EH (cell line): ENCODE data around the gene PHACTR3.

Experiments used
- DNase-seq: peaks from one replicate; pipeline ENCODE4 v3.0.0-alpha.2; 2015; ENCODE audit warnings: low read depth

PHACTR3 gene

GRCh38 chr20:59800309-59800708 is 196.0 kb downstream of the PHACTR3 start:
- DNase-seq: no peak

- no peak for DNase-seq
Measured at GRCh38 chr20:59802018-59802417, 197.7 kb downstream of the PHACTR3 start.

GRCh38 chr20:59802471-59803221 is 198.3 kb downstream of the PHACTR3 start:
- no peak for DNase-seq

GRCh38 chr20:59804347-59804746 is 200.0 kb downstream of the PHACTR3 start:
- DNase-seq: no peak

GRCh38 chr20:59804871-59805665 is 200.7 kb downstream of the PHACTR3 start:
- no peak for DNase-seq

GRCh38 chr20:59805786-59806577 is 201.6 kb downstream of the PHACTR3 start:
- DNase-seq: no peak

GRCh38 chr20:59806578-59806975 is 202.2 kb downstream of the PHACTR3 start:
- no peak for DNase-seq

- no peak for DNase-seq
Measured at GRCh38 chr20:59807909-59808728, 203.8 kb downstream of the PHACTR3 start.

- no peak for DNase-seq
Measured at GRCh38 chr20:59808729-59809381, 204.5 kb downstream of the PHACTR3 start.

GRCh38 chr20:59809630-59810448 is 205.5 kb downstream of the PHACTR3 start:
- no peak for DNase-seq

- DNase-seq: peak; percentile 3
Measured at GRCh38 chr20:59810449-59811187, 206.3 kb downstream of the PHACTR3 start.

- no peak for DNase-seq
Measured at GRCh38 chr20:59811681-59812171, 207.4 kb downstream of the PHACTR3 start.

GRCh38 chr20:59812286-59813125 is 208.2 kb downstream of the PHACTR3 start:
- no peak for DNase-seq

GRCh38 chr20:59813126-59813947 is 209.0 kb downstream of the PHACTR3 start:
- no peak for DNase-seq

GRCh38 chr20:59813948-59814839 is 209.9 kb downstream of the PHACTR3 start:
- DNase-seq: no peak

GRCh38 chr20:59814840-59815340 is 210.6 kb downstream of the PHACTR3 start:
- DNase-seq: no peak
